ENCODE data around the gene HADHA.

DNA sequence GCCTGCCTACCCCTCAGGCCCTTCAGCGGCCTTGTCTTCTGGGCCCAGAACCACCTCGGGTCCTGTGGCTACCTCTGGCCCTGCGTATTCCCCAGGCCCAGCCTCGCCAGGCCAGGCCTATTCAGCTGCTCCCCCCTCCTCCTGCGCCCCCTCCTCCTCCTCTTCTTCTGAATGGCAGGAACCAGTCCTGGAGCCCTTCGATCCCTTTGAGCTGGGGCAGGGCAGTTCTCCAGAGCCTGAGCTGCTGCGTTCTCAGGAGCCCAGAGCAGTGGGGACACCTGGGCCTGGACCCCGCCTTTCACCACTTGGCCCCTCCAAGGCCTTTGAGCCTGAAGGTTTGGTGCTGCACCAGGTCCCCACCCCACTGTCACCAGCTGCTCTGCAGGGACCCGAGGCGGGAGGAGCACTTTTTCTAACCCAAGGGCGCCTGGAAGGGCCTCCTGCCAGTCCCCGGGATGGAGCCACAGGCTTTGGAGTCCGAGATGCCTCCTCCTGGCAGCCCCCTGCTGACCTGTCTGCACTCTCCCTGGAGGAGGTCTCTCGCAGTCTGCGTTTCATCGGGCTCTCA lies 56.8 kb downstream of the HADHA start:
- no peak for TF ChIP-seq CTCF (IDR thresholded peaks at IDR 0.05)
- TF ChIP-seq POLR2A (IDR thresholded peaks at IDR 0.05): no peak
- no peak for TF ChIP-seq POLR2AphosphoS5 (IDR thresholded peaks at IDR 0.05)
- TF ChIP-seq EP300 (IDR thresholded peaks at IDR 0.05): no peak

Measured in upper lobe of left lung (tissue), 4 donors.